Fibroblast of mammary gland (primary cell): ENCODE results near the gene BOK.
"Not testable (repeated sequence)": the region's sequence is repeated elsewhere in the genome, so short reads cannot be mapped to it uniquely, and the experiment has no call there.

Experiments used
- DNase-seq: peaks from one replicate; pipeline ENCODE4 v3.0.0-alpha.2; 2010; ENCODE audit warnings: low read depth
- H3K4me3 ChIP-seq: 2 replicates; pipeline ENCODE4 v1.5.1; 2011; ENCODE audit warnings: low read depth, mild to moderate bottlenecking, low read length, moderate library complexity; ENCODE audit not compliant: control insufficient read depth
- CTCF ChIP-seq: conservative IDR thresholded peaks from 2 replicates; pipeline ENCODE4 v1.5.1; 2011; ENCODE audit warnings: low read depth, low read length, inconsistent platforms; ENCODE audit not compliant: control insufficient read depth, insufficient read depth

The BOK gene

GRCh38 chr2:241517297-241517696 is 41.2 kb upstream of the BOK start:
- DNase-seq = no peak
- H3K4me3 ChIP-seq = no peak overlapping the region
- no peak for TF ChIP-seq CTCF

DNA sequence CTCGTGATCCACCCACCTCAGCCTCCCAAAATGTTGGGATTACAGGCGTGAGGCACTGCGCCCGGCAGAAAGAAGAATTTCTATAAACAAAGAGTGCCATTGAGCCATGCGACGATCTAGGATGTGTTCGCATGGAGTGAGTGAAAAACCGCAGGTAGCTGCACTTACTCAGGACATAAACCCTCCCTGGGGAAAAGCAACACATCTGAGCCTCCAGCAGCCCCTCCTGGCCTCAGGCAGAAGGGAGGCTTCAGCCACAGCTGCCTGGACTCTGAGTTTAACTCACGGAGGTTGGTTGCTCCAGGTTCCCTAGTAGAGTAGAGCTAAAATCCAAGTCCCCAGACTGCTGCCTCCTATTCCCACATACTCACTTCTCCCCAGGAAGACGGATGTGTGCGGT is 38.9 kb upstream of the BOK start:
- DNase-seq = no peak
- no peak for TF ChIP-seq CTCF
- H3K4me3 ChIP-seq = no peak overlapping the region

DNA sequence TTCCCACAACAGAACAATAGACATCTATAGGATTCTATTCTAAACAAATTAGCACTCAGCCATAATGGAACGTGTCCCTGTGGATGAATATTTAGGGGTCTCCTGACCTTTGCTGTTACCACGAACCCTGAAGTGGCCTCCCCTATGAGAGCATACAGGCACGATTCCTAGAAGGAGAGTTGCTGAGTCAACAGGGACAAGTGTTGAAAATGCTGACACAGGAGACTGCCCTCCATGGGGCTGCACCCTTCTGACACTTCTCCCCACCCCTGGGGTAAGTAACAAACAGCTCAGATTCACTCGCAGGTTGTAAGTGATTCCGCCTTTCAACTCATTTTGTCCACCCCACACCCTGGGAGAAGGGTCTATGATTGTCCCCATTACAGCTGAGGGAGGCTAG is 36.1 kb upstream of the BOK start:
- no peak for TF ChIP-seq CTCF
- H3K4me3 ChIP-seq = no peak overlapping the region
- DNase-seq = no peak

DNA sequence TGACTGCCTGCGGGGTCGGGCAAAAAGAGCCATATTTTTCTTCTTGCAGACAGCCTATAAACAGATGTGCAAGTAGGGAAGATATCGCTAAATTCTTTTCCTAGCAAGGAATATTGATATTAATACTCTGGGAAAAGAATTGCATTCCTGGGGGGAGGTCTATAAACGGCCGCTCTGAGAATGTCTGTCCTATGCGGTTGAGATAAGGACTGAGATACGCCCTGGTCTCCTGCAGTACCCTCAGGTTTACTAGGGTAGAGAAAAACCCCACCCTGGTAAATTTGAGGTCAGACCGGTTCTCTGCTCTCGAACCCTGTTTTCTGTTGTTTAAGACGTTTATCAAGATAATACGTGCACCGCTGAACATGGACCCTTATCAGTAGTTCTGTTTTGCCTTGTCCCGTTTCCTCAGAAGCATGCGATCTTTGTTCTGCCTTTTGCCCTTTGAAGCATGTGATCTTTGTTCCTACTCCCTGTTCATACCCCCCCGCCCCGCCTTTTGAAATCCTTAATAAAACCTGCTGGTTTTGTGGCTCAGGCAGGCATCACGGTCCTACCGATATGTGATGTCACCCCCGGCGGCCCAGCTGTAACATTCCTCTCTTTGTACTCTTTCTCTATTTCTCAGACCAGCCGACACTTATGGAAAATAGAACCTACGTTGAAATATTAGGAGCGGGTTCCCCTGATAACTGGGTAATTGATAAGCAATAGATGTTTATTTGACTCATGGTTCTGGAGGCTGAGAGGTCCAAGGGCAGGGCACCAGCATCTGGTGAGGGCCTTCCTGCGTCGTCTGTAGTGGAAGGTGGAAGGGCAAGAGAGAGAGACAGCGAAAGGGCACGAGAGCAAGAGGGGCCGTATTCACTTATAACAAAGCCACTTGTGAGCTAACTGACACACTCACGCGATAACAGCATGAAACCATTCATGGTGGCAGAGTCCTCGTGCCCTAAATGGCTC is 32.4 kb upstream of the BOK start:
- DNase-seq, H3K4me3 ChIP-seq: not testable (repeated sequence)

- TF ChIP-seq CTCF = no peak
Measured at GRCh38 chr2:241530571-241530970, 28.0 kb upstream of the BOK start.

DNA sequence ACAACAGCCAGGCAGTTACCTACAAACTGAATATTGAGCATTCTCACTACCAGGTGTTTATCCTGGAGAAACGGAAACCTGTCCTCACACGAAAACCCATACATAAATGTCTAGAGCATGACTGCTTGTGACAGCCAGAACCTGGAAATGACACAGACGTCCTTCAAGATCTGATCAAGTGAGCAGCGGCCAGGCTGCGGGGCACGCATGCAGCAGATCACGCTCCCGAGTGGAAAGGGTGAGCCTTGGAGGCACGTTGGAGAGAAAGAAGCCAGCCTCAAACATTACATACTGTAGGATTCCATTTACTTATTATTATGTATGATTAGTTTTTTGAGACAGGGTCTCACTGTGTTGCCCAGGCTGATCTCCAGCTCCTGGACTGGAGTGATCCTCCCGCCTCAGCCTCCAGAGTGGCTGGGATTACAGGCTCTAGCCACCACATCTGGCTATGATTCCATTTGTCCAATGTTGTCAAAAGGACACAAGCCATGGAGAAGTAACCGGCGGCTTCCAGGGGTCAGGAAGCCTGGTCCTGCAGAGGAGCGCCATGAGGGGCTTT is 27.3 kb upstream of the BOK start:
- TF ChIP-seq CTCF = no peak
- DNase-seq = no peak
- no peak overlapping the region for H3K4me3 ChIP-seq

More at GRCh38 chr2:241530571-241530970, 28.0 kb upstream of the BOK start:
- H3K4me3 ChIP-seq = no peak overlapping the region
- DNase-seq = no peak

DNA sequence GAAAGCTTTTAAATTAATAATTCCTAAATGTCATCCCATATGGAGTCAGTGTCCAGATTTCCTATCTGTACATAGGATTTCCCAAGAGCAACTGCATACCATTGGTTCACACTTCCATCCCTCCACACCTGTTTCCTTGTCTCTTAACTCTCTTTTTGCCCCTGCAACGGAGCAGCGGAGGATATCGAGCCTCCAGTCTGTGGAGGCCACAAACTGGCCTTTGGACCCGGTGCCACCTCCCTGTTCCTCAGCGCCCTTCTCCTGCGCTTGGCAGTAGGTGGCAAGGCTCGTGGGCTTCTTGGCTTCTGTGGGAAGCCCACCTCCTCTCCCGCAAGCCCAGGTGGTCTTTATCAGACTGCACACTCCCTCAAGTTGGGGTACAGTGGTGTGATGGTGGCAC is 26.4 kb upstream of the BOK start:
- DNase-seq = no peak
- H3K4me3 ChIP-seq = no peak overlapping the region
- no peak for TF ChIP-seq CTCF
